ENCODE data around the gene RNF208.

- TF ChIP-seq CTCF (conservative IDR thresholded peaks at IDR 0.05 in 1 of 2, IDR thresholded peaks at IDR 0.05 in 1 of 2; ENCODE audit: low read depth in 1 of 2, low read length in 2 of 2) (no peak), EZH2 (IDR thresholded peaks at IDR 0.05; ENCODE audit: low read length, missing control alignments) (no peak)
Observed at GRCh38 chr9:137190315-137190856, 31.7 kb downstream of the RNF208 start.

Data from fibroblast of lung (primary cell).